HG03457 (cell line): ENCODE measurements around the gene ATP6V0A4.
"Not testable (repeated sequence)": the region's sequence is repeated elsewhere in the genome, so short reads cannot be mapped to it uniquely, and the experiment has no call there.

Source experiments
- ATAC-seq: cut with Tn5 transposase; IDR thresholded peaks from one replicate; pipeline ENCODE4 v1.9.1; 2021; ENCODE audit warnings: moderate number of reproducible peaks; ENCODE audit not compliant: unreplicated experiment

The ATP6V0A4 gene

GRCh38 chr7:138705167-138705566 is 92.8 kb downstream of the ATP6V0A4 start:
- ATAC-seq = no peak

GRCh38 chr7:138701537-138701923 is 96.5 kb downstream of the ATP6V0A4 start:
- ATAC-seq = no peak

DNA sequence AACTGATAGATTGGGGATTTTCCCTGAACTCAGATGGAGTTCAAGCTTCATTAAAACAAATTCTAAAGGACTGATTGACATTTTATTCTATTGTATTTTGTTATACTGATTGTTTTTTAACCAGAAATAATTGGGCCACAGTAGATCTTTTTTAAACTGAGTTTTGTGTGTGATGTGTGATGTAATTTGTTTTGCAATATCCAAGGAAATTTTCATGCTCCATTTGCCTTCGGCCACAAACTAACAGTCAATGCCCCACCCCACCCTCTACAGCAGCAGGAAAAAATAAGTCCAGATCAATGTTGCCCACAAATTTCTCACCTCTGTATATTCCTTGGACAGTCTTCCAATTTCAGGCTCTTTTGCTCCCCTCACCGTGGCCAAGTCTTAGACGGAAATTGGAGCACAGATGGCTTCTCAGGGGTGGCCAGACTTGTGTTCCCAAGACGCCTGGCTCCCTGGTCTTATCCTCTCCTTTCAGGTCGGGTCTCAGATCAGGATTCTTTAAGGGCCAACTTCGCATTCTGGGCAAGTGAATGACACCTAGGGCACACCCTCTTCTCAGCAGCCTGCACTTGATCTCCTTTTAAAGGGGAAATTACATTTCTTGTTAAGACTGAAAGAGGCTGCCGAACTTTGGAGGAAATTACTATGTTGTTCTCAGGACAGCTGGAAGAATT is 97.0 kb downstream of the ATP6V0A4 start, which contains the start of gene SVOPL:
Gene SVOPL, minus strand, starts transcription at position 506 of the 680 bp plus-strand sequence. CDS start 22,317 bp downstream, outside the sequence.
- ATAC-seq = no peak

GRCh38 chr7:138699661-138700060 is 98.3 kb downstream of the ATP6V0A4 start:
- ATAC-seq = no peak

GRCh38 chr7:138698281-138698680 is 99.7 kb downstream of the ATP6V0A4 start:
- ATAC-seq = no peak

GRCh38 chr7:138697535-138698182 is 100.3 kb downstream of the ATP6V0A4 start:
- no peak for ATAC-seq

GRCh38 chr7:138695776-138696175 is 102.2 kb downstream of the ATP6V0A4 start:
- ATAC-seq = not testable (repeated sequence)

DNA sequence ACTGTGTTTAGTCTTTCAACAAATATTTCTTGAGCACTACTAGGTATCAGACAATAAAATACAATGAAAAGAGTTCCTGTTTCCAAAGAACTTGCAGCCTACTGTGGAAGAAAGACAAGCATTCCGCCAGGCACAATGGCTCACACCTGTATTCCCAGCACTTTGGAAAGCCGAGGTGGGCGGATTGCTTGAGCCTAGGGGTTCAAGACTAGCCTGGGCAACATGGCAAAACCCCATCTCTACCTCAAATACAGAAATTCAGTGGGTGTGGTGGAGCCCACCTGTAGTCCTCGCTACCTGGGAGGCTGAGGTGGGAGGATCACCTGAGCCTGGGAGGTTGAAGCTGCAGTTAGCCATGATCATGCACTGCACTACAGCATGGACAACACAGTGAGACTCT is 102.9 kb downstream of the ATP6V0A4 start:
- ATAC-seq = no peak

- ATAC-seq = no peak
These were observed 106.8 kb downstream of the ATP6V0A4 start for GRCh38 chr7:138691178-138691577.

DNA sequence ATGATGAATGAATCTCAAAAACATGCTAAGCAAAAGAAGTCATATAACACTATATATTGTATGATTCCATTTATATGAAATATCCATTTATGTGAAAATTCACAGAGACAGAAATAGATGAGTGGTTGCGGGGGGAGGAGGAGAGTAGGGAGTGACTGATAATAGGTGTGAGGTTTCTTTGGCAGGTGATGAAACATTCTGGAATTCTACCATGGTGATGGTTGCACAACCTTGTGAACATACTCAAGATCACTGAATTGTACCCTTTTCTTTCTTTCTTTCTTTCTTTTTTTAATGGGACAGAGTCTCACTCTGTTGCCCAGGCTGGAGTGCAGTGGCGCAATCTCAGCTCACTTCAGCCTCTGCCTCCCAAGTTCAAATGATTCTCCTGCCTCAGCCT is 107.5 kb downstream of the ATP6V0A4 start:
- no peak for ATAC-seq

DNA sequence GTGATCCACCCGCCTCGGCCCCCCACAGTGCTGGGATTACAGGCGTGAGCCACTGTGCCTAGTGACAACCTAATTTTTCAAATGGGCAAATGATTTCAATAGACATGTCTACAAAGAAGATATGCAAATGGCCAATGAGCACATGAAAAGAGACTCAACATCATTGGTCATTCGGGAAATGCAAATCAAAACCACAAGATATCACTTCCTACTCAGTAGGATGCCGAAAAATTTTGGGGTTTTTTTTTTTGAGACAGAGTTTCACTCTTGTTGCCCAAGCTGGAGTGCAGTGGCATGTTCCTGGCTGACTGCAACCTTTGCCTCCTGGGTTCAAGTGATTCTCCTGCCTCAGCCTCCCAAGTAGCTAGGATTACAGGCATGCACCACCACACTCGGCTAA is 110.0 kb downstream of the ATP6V0A4 start:
- not testable (repeated sequence) for ATAC-seq

DNA sequence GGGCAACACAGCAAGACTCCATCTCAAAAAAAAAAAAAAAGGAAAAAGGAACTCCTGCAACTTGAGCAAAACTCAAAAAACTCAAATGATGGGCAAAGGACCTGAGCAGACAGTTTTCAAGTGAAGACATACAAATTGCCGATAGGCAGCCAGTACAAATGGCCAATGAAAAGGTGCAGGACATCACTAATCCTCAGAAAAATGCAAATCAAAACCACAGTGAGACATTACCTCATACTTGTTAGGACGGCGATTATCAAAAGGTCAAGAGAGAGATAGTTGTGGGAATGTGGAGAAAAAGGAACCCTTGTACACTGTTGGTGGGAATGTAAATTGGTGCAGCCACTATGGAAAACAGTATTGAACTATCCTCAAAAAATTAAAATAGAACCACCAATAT is 113.7 kb downstream of the ATP6V0A4 start:
- ATAC-seq = no peak

DNA sequence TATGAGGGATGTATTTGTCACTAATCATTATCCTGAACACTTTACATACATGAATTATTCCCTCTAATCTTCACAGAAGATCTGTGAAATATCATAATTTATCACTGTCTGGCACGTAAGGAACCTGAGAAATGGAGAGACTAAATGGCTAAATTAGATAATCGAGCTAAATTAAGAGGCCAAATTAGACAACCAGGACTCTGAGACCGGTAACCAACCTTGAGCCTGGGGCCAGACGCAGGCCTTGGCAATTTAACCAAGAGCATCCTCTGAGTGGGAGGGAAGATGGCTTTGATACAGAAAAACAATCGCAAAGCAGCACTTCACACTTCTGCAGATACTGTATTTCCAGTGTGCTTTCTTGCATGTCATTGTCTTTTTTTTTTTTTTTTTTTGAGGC is 118.2 kb downstream of the ATP6V0A4 start:
- ATAC-seq = no peak

GRCh38 chr7:138670594-138670993 is 127.4 kb downstream of the ATP6V0A4 start:
- no peak for ATAC-seq

- ATAC-seq = no peak
These were observed 128.6 kb downstream of the ATP6V0A4 start for GRCh38 chr7:138669364-138669763.

DNA sequence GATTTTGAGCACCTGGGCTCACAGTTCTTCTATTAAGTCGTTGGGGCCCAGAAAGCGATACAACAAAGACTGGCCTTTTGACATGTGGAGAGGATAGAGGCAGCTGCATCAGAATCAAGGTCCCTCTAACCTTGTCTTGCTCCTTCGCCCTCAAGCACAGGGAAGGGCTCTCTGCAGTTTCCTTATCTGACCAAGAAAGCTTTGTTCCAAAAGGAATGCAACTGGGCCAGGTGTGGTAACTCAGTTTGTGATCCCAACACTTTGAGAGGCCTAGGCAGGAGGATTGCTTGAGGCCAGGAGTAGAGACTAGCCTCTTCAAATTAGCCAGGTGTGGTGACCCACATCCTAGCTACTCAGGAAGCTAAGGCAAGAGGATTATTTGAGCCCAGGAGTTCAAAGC is 129.1 kb downstream of the ATP6V0A4 start:
- no peak for ATAC-seq

- ATAC-seq = no peak
These were observed 129.8 kb downstream of the ATP6V0A4 start for GRCh38 chr7:138668229-138668596.

DNA sequence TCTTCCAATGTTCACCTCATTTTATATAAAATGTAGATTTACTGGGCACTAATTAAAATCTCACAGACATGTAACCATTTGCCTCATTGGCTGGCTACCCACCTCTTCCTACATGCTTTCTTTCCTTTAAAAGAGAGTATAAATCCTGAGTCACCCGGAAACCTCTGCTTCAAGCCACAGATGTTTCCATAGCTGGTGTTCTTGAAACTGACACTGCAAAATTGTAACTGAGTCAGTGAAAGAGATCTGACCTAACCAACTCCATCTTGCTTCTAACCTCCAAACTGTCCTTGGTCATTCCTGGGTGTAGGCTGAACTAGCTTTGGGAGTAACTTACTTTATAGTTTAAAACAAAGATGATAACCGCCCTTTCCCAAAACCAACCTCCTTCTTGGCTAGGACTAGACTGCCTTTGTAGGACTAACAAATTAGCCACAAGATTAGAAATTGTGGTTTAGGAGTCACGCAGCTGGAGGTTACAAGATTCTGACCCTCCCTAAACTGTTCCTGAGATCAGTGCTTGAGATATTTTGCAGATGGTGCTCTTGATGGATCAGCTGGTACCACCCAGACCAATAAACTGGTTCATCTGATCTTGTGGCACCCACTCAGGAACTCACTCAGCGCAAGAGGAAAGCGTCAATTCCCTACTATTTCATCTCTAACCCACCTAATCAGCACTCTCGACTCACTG is 130.3 kb downstream of the ATP6V0A4 start:
- no peak for ATAC-seq

DNA sequence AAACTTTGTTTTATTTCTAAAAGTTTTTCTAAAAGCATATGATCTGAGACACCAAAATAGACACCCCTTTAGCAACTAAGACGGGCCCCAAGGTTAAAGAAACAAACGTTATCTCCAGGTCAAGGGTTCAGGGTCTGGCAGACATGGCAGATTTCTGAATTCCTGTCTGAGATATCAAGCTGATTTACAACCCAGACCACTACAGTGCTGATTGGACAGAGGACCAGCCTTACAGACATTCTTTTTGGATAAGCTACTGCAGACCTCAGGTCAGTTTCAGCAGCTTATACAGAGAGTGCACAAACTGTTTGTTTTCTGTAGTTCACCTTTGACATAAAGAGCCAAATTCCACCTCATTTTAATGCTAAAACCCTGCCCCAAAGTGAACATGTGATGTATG is 131.6 kb downstream of the ATP6V0A4 start:
- no peak for ATAC-seq

DNA sequence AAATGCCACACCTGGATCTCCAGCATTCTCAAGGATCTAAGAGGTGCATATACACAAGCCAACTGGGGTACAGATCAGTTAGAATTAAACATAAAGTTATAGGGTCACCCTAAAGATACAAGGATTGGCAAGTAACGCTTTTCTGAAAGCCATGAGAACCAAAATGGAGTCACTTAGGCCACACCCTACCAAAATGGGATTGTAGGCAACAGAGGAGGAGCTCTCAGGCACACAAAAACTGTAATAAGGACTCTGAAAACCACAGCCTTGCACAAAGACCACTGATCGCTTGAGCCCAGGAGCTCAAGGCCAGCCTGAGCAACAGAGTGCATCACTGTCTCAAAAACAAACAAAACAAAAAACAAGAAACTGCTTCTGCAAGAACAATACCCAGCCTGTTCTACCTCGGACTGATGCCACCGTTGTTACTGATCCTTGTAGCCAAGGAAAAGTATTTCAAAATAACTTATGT is 132.3 kb downstream of the ATP6V0A4 start:
- no peak for ATAC-seq

GRCh38 chr7:138665249-138665648 is 132.7 kb downstream of the ATP6V0A4 start:
- ATAC-seq = no peak
